GM12865 (cell line): ENCODE measurements around the gene WDR27.
"Not testable (repeated sequence)": the region's sequence is repeated elsewhere in the genome, so short reads cannot be mapped to it uniquely, and the experiment has no call there.

Experiments used
- DNase-seq: peaks from one replicate; pipeline ENCODE4 v3.0.0; 2010; ENCODE audit warnings: low read depth
- H3K4me3 ChIP-seq: 2 replicates; pipeline ENCODE4 v1.5.1; 2011; ENCODE audit warnings: mild to moderate bottlenecking, low read depth, low read length, control low read depth
- CTCF ChIP-seq: IDR thresholded peaks from 2 replicates; pipeline ENCODE4 v1.5.1; 2011; ENCODE audit warnings: low read length, control low read depth, low read depth, inconsistent platforms; ENCODE audit not compliant: insufficient read depth; ENCODE audit errors: missing control alignments

WDR27 gene

GRCh38 chr6:169646906-169647567 lies 54.8 kb downstream of the WDR27 start:
- H3K4me3 ChIP-seq: no peak overlapping the region
- DNase-seq: no peak
- no peak for TF ChIP-seq CTCF

- H3K4me3 ChIP-seq, DNase-seq: not testable (repeated sequence)
These were observed 56.4 kb downstream of the WDR27 start for GRCh38 chr6:169645459-169645858.

GRCh38 chr6:169643521-169643920 lies 58.3 kb downstream of the WDR27 start:
- no peak overlapping the region for H3K4me3 ChIP-seq
- DNase-seq: no peak
- TF ChIP-seq CTCF: no peak

- no peak for DNase-seq
- no peak for TF ChIP-seq CTCF
- no peak overlapping the region for H3K4me3 ChIP-seq
These were observed 59.4 kb downstream of the WDR27 start for GRCh38 chr6:169642455-169642854.

GRCh38 chr6:169641461-169642085 lies 60.3 kb downstream of the WDR27 start:
- no peak overlapping the region for H3K4me3 ChIP-seq
- TF ChIP-seq CTCF: no peak
- DNase-seq: no peak

GRCh38 chr6:169640983-169641382 lies 60.8 kb downstream of the WDR27 start:
- TF ChIP-seq CTCF: no peak
- DNase-seq: no peak
- H3K4me3 ChIP-seq: no peak overlapping the region

- no peak for TF ChIP-seq CTCF
- DNase-seq: no peak
- H3K4me3 ChIP-seq: no peak overlapping the region
These were observed 61.4 kb downstream of the WDR27 start for GRCh38 chr6:169640351-169640852.
